Esophagus muscularis mucosa (tissue), 4 donors: Measurements from ENCODE around the gene PRLH. TPM values are rescaled to one million over a fixed set of nuclear protein-coding genes. Genes with fewer than 3 reads are reported as not detected.

Experiments
- DNase-seq: peaks from one replicate; pipeline ENCODE4 v3.0.0-alpha.2; 2017; ENCODE audit errors: extremely low spot score
- H3K27ac ChIP-seq, 4 donors: fragments of 200-600 bp; sonication (generic); replicated peaks in 1 of 4; 1 replicate in 3 of 4; 2 replicates in 1 of 4; pipeline ENCODE4 v1.5.1; 2016 to 2019; ENCODE audit warnings: mild to moderate bottlenecking in 1 of 4
- H3K27me3 ChIP-seq, 4 donors: fragments of 200-600 bp; sonication (generic); one replicate each; pipeline versions ENCODE4 v1.5.1 to v1.6.0; 2016 to 2019
- H3K36me3 ChIP-seq, 4 donors: fragments of 200-600 bp; sonication (generic); one replicate each; pipeline ENCODE4 v1.5.1; 2016 to 2019
- H3K4me1 ChIP-seq, 4 donors: fragments of 200-600 bp; sonication (generic); one replicate each; pipeline ENCODE4 v1.5.1; 2016 to 2019
- H3K4me3 ChIP-seq, 4 donors: fragments of 200-600 bp; sonication (generic); 1 replicate in 2 of 4; 2 replicates in 2 of 4; pipeline ENCODE4 v1.5.1; 2016 to 2019; ENCODE audit warnings: mild to moderate bottlenecking in 4 of 4, moderate library complexity in 1 of 4
- H3K9me3 ChIP-seq, 4 donors: fragments of 200-600 bp; sonication (generic); 1 replicate in 3 of 4; 2 replicates in 1 of 4; pipeline ENCODE4 v1.5.1; 2016 to 2019
- EP300 ChIP-seq: sonication (generic); formaldehyde crosslinking; IDR thresholded peaks from one replicate; pipeline ENCODE4 v1.6.1; 2017; ENCODE audit warnings: antibody characterized with exemption
- POLR2A ChIP-seq: fragments of 450-650 bp; IDR thresholded peaks from one replicate; pipeline ENCODE4 v1.6.1; 2017; ENCODE audit warnings: antibody characterized with exemption, moderate library complexity, mild to moderate bottlenecking, low read depth
- POLR2AphosphoS5 ChIP-seq, 2 donors: sonication (generic); formaldehyde crosslinking; IDR thresholded peaks; one replicate each; pipeline ENCODE4 v1.6.1; 2017; ENCODE audit warnings: antibody characterized with exemption in 2 of 2
- WGBS: methylation state at CpG from one replicate; pipeline ENCODE4 v1.1.5; 2018; 5-methylcytosine and 5-hydroxymethylcytosine counted together
- intact Hi-C: fragments of 100-400 bp; cut with DNase I; formaldehyde crosslinking; loops from one replicate; pipeline ENCODE4 v1.15.1; 2023
- total RNA-seq, 4 donors: library from RNA; depleted of rRNA; stranded (reverse); fragments of >200 nt; gene quantifications; one replicate each; pipeline versions ENCODE4 v1.1.0 to v1.2.1, GENCODE V29; 2016
- TF ChIP-seq, protein P1 (sequence below), 3 experiments: fragments of 200-600 bp in 2 of 3; fragments of 450-650 bp in 1 of 3; sonication (generic) in 2 of 3; IDR thresholded peaks; one replicate each; pipeline ENCODE4 v1.5.1; 2017 to 2019; ENCODE audit warnings: antibody characterized with exemption in 3 of 3, mild to moderate bottlenecking in 2 of 3, moderate library complexity in 1 of 3

PRLH gene
- total RNA-seq, 4 donors from 2014 or later, result not detected

GRCh38 chr2:237534380-237534779 lies 32.0 kb upstream of the PRLH start:
- Histone ChIP-seq H3K4me3 (no peak overlapping the region), H3K9me3 (no peaks in the 10 kb centered on the region), H3K4me1 (no peaks in the 10 kb centered on the region), H3K27me3 (peaks cover 0 to 5% (median 0%) of the 10 kb centered on the region in 4 donors), H3K36me3 (no peaks in the 10 kb centered on the region), H3K27ac (no peak overlapping the region)
- WGBS, result 100% methylated on average over 1 of the region's 1 CpG
- no peak for DNase-seq
- TF ChIP-seq POLR2A, result no peak
- intact Hi-C loops, result no loop called here

DNA sequence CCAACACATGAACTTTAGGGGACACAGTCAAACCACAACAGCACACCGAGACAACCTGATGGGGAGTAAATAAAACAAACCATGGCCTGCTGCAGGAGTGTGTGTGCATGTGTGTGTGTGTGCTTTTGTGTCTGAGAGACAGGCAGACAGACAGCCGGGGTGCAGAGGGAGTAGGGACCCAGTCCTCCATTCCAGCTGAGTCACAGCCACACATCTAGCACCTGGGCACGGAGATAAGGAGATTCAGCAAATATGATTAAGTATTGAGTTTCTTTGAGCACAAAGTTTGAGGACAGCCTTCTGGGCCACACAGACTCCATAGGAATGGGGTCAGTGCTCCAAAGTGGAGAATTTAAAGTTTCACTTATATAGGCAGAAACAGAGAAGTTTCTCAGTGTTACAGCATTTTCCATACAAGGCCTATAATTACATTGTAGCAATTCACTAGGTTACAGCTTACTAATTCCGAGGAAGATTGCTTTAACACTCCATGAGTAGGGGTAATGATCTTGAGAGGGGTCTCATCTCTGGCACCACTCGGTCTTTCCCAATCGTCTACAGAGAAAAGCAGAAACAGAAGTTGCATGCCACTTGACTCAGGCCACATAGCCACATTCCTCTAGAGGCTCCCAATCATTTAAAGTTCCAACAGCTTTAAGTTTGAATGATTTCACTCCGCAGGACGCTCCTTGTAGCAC lies 30.8 kb upstream of the PRLH start:
- Histone ChIP-seq H3K4me3 (no peak overlapping the region), H3K27ac (no peak overlapping the region), H3K4me1 (peaks cover 6 to 11% (median 9%) of the 10 kb centered on the region in 4 donors), H3K27me3 (peaks cover 0 to 5% (median 0%) of the 10 kb centered on the region in 4 donors), H3K36me3 (no peaks in the 10 kb centered on the region), H3K9me3 (no peaks in the 10 kb centered on the region)
- intact Hi-C loops, result no loop called here
- DNase-seq, result no peak
- 94% methylated on average over 8 of the region's 8 CpGs for WGBS
- TF ChIP-seq, protein P1, sequence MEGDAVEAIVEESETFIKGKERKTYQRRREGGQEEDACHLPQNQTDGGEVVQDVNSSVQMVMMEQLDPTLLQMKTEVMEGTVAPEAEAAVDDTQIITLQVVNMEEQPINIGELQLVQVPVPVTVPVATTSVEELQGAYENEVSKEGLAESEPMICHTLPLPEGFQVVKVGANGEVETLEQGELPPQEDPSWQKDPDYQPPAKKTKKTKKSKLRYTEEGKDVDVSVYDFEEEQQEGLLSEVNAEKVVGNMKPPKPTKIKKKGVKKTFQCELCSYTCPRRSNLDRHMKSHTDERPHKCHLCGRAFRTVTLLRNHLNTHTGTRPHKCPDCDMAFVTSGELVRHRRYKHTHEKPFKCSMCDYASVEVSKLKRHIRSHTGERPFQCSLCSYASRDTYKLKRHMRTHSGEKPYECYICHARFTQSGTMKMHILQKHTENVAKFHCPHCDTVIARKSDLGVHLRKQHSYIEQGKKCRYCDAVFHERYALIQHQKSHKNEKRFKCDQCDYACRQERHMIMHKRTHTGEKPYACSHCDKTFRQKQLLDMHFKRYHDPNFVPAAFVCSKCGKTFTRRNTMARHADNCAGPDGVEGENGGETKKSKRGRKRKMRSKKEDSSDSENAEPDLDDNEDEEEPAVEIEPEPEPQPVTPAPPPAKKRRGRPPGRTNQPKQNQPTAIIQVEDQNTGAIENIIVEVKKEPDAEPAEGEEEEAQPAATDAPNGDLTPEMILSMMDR (IDR thresholded peaks at IDR 0.05), result no peak
- TF ChIP-seq EP300 (no peak), POLR2A (no peak), POLR2AphosphoS5 (IDR thresholded peaks at IDR 0.05) (no peak)

DNA sequence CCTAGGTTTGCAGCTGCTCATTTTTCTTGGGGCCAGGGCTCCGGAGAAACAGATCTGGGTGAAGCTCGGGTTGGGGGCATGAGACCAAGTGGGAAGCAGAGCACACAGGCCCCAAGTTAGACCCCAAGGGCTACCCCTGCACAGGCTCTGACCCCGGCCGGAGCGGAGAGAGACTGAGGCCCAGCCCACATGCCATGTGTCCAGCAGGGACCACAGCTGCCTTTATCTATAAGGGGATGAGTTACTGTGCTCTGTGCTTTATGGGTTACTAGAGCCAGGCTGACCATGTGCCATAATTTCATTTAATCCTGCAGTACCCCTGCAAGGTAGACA lies 30.3 kb upstream of the PRLH start:
- intact Hi-C loops, result no loop called here
- Histone ChIP-seq H3K9me3 (no peaks in the 10 kb centered on the region), H3K4me1 (peaks cover 9 to 16% (median 14%) of the 10 kb centered on the region in 4 donors), H3K27ac (no peak overlapping the region), H3K36me3 (no peaks in the 10 kb centered on the region), H3K27me3 (peaks cover 0 to 5% (median 0%) of the 10 kb centered on the region in 4 donors), H3K4me3 (no peak overlapping the region)
- TF ChIP-seq POLR2A (no peak), POLR2AphosphoS5 (IDR thresholded peaks at IDR 0.05) (no peak), EP300 (no peak)
- TF ChIP-seq, protein P1 (IDR thresholded peaks at IDR 0.05), result no peak
- WGBS, result 75% methylated on average over 5 of the region's 5 CpGs
- DNase-seq, result no peak

DNA sequence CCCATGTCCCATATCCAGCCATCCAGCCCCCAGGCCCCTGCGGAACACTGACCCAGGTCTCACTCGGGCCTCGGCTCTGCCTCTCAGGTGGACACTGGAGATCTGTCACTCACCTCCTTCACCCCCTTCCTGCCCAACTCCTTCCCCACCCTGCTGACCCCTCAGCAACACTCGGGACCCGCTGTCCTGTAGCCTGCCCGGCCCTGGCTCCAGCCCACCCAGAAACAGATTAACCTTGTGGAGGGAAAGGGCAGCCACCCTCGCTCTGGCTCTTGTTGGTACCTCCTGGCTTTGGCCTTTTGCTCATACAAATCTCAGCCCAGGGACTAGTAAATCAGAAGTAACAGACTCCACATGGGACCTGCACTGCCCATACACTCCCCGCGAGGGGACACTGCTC lies 29.8 kb upstream of the PRLH start:
- Histone ChIP-seq H3K27me3 (peaks cover 0 to 5% (median 0%) of the 10 kb centered on the region in 4 donors), H3K4me3 (no peak overlapping the region), H3K9me3 (no peaks in the 10 kb centered on the region), H3K27ac (no peak overlapping the region), H3K4me1 (peaks cover 9 to 18% (median 18%) of the 10 kb centered on the region in 4 donors), H3K36me3 (no peaks in the 10 kb centered on the region)
- DNase-seq, result no peak
- TF ChIP-seq POLR2AphosphoS5 (IDR thresholded peaks at IDR 0.05) (no peak), EP300 (no peak), POLR2A (no peak)
- TF ChIP-seq, protein P1 (IDR thresholded peaks at IDR 0.05), result no peak
- intact Hi-C loops, result no loop called here
- 84% methylated on average over 7 of the region's 9 CpGs for WGBS

GRCh38 chr2:237538001-237538720 lies 28.2 kb upstream of the PRLH start:
- Histone ChIP-seq H3K4me1 (peaks cover 9 to 18% (median 18%) of the 10 kb centered on the region in 4 donors), H3K4me3 (no peak overlapping the region), H3K36me3 (no peaks in the 10 kb centered on the region), H3K27ac (no peak overlapping the region), H3K27me3 (peaks cover 0 to 5% (median 0%) of the 10 kb centered on the region in 4 donors), H3K9me3 (no peaks in the 10 kb centered on the region)
- intact Hi-C loops, result no loop called here
- WGBS, result 75% methylated on average over 29 of the region's 29 CpGs
- TF ChIP-seq EP300 (no peak), POLR2AphosphoS5 (IDR thresholded peaks at IDR 0.05) (no peak), POLR2A (no peak)
- TF ChIP-seq, protein P1 (IDR thresholded peaks at IDR 0.05), result no peak
- no peak for DNase-seq
